Activated CD4-positive, alpha-beta T cell treated with anti-CD3 and anti-CD28 coated beads for 36 hours (primary cell): Measurements from ENCODE around the gene EVI5. TPM values are rescaled to one million over a fixed set of nuclear protein-coding genes. Genes with fewer than 3 reads are reported as not detected.

ENCODE experiments used
- ATAC-seq: fragments of 200-7000 bp; cut with Tn5 transposase; one replicate; pipeline ENCODE4 v1.10.0; 2021; ENCODE audit warnings: mild to moderate bottlenecking, moderate library complexity
- CTCF ChIA-PET: fragments of 350-600 bp; sonication (Branson Sonifier 250); formaldehyde crosslinking; loops from one replicate; lab custom pipeline; 2021; ENCODE audit warnings: antibody characterized with exemption; lab: Charles Lee
- POLR2A ChIA-PET: fragments of 350-600 bp; sonication (Branson Sonifier 250); formaldehyde crosslinking; loops from one replicate; lab custom pipeline; 2021; ENCODE audit warnings: antibody characterized with exemption, inconsistent platforms; lab: Charles Lee
- DNase-seq: peaks from one replicate; pipeline ENCODE4 v3.0.0-alpha.2; 2020
- H3K27ac Mint-ChIP-seq: one replicate; pipeline ENCODE4 v1.8.0; 2021; ENCODE audit warnings: mixed read lengths
- H3K27me3 Mint-ChIP-seq: one replicate; pipeline ENCODE4 v1.8.0; 2021; ENCODE audit warnings: mixed read lengths
- H3K36me3 Mint-ChIP-seq: one replicate; pipeline ENCODE4 v1.8.0; 2021; ENCODE audit warnings: low read depth, mixed read lengths
- H3K4me1 Mint-ChIP-seq: one replicate; pipeline ENCODE4 v1.8.0; 2021; ENCODE audit warnings: mixed read lengths
- H3K4me3 Mint-ChIP-seq: one replicate; pipeline ENCODE4 v1.8.0; 2021; ENCODE audit warnings: mild to moderate bottlenecking, moderate library complexity, mixed read lengths
- H3K9me3 Mint-ChIP-seq: one replicate; pipeline ENCODE4 v1.8.0; 2021; ENCODE audit warnings: low read depth, mixed read lengths
- intact Hi-C, 2 experiments: fragments of 100-400 bp; cut with DNase I in 1 of 2; cut with micrococcal nuclease in 1 of 2; formaldehyde crosslinking; loops; one replicate each; pipeline versions ENCODE4 v1.14.2 to v1.15.1; 2022 to 2024; cut with DNase I, micrococcal nuclease
- total RNA-seq, 2 experiments: library from RNA; stranded (reverse); gene quantifications; one replicate each; pipeline ENCODE4 v1.2.3, GENCODE V29; 2021

EVI5 gene
- total RNA-seq, 2 experiments from 2014 or later: 28.5 to 32.6 TPM

GRCh38 chr1:92820024-92820423 lies 35.1 kb upstream of the EVI5 start:
- ChIA-PET POLR2A (no interaction called here), CTCF (interaction anchor here (1.0 to 4.3 kb wide), 3 partner anchors 69 to 72 kb away, joined by 3 to 61 read pairs (median 3); no protein-coding TSS in a partner anchor)
- no peaks in the 10 kb centered on the region for H3K9me3 Mint-ChIP-seq
- no peak overlapping the region for H3K27ac Mint-ChIP-seq
- H3K4me1 Mint-ChIP-seq: no peaks in the 10 kb centered on the region
- intact Hi-C loops: no loop called here
- ATAC-seq (no peak), DNase-seq (no peak)
- no peak overlapping the region for H3K4me3 Mint-ChIP-seq
- H3K36me3 Mint-ChIP-seq: no peaks in the 10 kb centered on the region
- peaks cover 9% of the 10 kb centered on the region for H3K27me3 Mint-ChIP-seq

GRCh38 chr1:92817986-92818764 lies 33.3 kb upstream of the EVI5 start:
- Mint-ChIP-seq H3K4me1 (no peaks in the 10 kb centered on the region), H3K27ac (no peak overlapping the region), H3K9me3 (no peaks in the 10 kb centered on the region), H3K4me3 (no peak overlapping the region), H3K27me3 (peaks cover 9% of the 10 kb centered on the region), H3K36me3 (no peaks in the 10 kb centered on the region)
- ChIA-PET CTCF (interaction anchor here (0.5 to 4.3 kb wide), 33 partner anchors 8 to 846 kb away, joined by 3 to 61 read pairs (median 3); partner anchors contain the start of genes EVI5 and RPL5), POLR2A (no interaction called here)
- no peak for ATAC-seq
- intact Hi-C loops: loop anchor here (1.0 to 5.0 kb wide), 2 partner anchors 69 to 821 kb away; no protein-coding TSS in a partner anchor
- peak; percentile 33 for DNase-seq

GRCh38 chr1:92817137-92817697 lies 32.3 kb upstream of the EVI5 start:
- DNase-seq: no peak
- H3K4me3 Mint-ChIP-seq: no peak overlapping the region
- no peak overlapping the region for H3K27ac Mint-ChIP-seq
- ATAC-seq: no peak
- POLR2A ChIA-PET: no interaction called here
- CTCF ChIA-PET: interaction anchor here (0.6 to 4.3 kb wide), 8 partner anchors 8 to 820 kb away, joined by 3 to 61 read pairs (median 4); partner anchors contain the start of gene RPL5
- H3K4me1 Mint-ChIP-seq: no peaks in the 10 kb centered on the region
- intact Hi-C loops: loop anchor here (5.0 kb wide), 1 partner anchor 820 kb away; no protein-coding TSS in a partner anchor
- H3K9me3 Mint-ChIP-seq: no peaks in the 10 kb centered on the region
- H3K36me3 Mint-ChIP-seq: no peaks in the 10 kb centered on the region
- peaks cover 9% of the 10 kb centered on the region for H3K27me3 Mint-ChIP-seq

DNA sequence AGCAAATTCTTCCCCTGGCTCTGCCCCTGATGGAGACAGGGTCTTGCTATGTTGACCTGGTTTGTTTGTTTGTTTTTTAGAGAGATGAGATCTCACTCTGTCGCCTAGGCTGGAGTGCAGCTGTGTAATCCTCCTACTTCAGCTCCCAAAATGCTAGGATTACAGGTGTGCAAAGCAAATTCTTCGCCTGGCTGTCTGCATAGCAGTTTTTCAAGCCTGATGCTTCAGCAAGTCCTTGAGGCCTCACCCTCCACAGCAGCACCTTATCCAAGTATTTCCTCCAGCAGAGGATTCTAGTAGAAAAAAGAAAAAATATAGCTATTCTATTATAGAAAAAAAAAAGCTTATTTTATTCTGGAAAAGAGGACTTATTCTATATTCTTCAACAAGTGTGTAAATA lies 31.8 kb upstream of the EVI5 start:
- Mint-ChIP-seq H3K27ac (no peak overlapping the region), H3K4me1 (no peaks in the 10 kb centered on the region), H3K36me3 (no peaks in the 10 kb centered on the region), H3K9me3 (no peaks in the 10 kb centered on the region), H3K4me3 (no peak overlapping the region), H3K27me3 (peaks cover 9% of the 10 kb centered on the region)
- no peak for DNase-seq
- POLR2A ChIA-PET: no interaction called here
- intact Hi-C loops: loop anchor here (5.0 kb wide), 1 partner anchor 819 kb away; no protein-coding TSS in a partner anchor
- ATAC-seq: no peak
- CTCF ChIA-PET: interaction anchor here (0.9 to 4.3 kb wide), 5 partner anchors 12 to 820 kb away, joined by 3 to 61 read pairs (median 4); partner anchors contain the start of gene RPL5

GRCh38 chr1:92808381-92808780 lies 23.5 kb upstream of the EVI5 start:
- no peaks in the 10 kb centered on the region for H3K9me3 Mint-ChIP-seq
- H3K27me3 Mint-ChIP-seq: peaks cover 1% of the 10 kb centered on the region
- ATAC-seq (no peak), DNase-seq (no peak)
- no peak overlapping the region for H3K27ac Mint-ChIP-seq
- no peaks in the 10 kb centered on the region for H3K36me3 Mint-ChIP-seq
- POLR2A ChIA-PET: no interaction called here
- CTCF ChIA-PET: no interaction called here
- no peak overlapping the region for H3K4me3 Mint-ChIP-seq
- H3K4me1 Mint-ChIP-seq: no peaks in the 10 kb centered on the region
- intact Hi-C loops: no loop called here

DNA sequence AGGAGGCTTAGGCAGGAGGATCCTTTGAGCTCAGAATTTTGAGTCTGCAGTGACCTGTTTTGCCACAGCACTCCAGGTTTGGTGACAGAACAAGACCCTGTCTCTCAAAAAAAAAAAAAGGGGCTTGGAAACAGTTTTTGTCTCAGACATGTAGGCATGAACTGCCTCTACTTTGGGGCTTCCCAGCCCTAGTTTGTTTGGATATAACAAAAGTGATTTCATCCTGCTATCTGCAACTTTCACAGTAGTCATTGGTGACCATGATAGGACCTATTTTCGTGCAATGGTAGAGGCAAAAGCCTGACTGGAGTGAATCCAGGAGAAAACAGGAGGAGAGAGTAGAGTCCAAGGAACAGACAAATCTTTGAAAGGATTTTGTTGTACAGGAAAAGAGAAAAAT lies 20.3 kb upstream of the EVI5 start:
- no peaks in the 10 kb centered on the region for H3K36me3 Mint-ChIP-seq
- ChIA-PET POLR2A (no interaction called here), CTCF (interaction anchor here (0.7 to 1.8 kb wide), 4 partner anchors 12 to 320 kb away, joined by 3 to 6 read pairs (median 3); no protein-coding TSS in a partner anchor)
- peaks cover 2% of the 10 kb centered on the region for H3K27me3 Mint-ChIP-seq
- H3K27ac Mint-ChIP-seq: no peak overlapping the region
- H3K9me3 Mint-ChIP-seq: no peaks in the 10 kb centered on the region
- no peaks in the 10 kb centered on the region for H3K4me1 Mint-ChIP-seq
- H3K4me3 Mint-ChIP-seq: no peak overlapping the region
- intact Hi-C loops: no loop called here
- ATAC-seq (no peak), DNase-seq (no peak)

GRCh38 chr1:92804721-92805201 lies 19.9 kb upstream of the EVI5 start:
- no peaks in the 10 kb centered on the region for H3K9me3 Mint-ChIP-seq

DNA sequence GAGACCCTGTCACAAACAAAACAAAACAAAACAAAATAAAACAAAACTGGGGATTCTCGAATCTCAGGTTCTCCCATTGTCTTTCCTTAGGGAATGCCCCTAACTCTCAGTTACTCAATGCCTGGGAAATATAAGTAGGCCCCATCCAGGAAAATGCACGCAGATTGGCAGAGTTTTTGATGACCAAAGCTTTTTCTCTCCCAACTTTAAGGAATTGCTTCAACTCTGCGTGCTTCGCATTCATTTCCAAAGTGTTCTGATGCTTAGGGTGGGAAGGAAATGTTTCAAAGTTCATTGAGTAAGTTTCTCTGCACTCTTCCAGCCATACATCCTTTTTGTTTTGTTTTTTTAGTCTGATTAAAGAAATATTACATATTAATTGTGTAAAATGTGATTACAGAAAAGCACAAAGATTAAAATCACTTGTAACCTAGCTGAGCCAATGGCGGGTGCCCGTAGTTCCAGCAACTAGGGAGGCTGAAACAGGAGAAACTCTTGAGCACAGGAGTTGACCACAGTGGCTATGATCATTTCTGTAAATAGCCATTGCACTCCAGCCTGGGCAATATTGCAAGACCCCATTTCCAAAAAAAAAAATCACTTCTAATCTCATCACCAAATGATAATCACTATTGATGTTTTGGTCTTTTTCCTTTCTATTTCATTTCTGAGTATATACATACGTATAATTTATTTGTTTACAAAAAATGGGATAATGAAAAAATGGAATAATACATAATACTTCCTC lies 18.4 kb upstream of the EVI5 start:
- no peak for DNase-seq
- Mint-ChIP-seq H3K4me1 (no peaks in the 10 kb centered on the region), H3K4me3 (no peak overlapping the region), H3K9me3 (no peaks in the 10 kb centered on the region), H3K36me3 (no peaks in the 10 kb centered on the region), H3K27ac (no peak overlapping the region), H3K27me3 (peaks cover 2% of the 10 kb centered on the region)
- no peak for ATAC-seq
- POLR2A ChIA-PET: interaction anchor here (0.7 kb wide), 1 partner anchor 167 kb away, joined by 3 read pairs; no protein-coding TSS in a partner anchor
- CTCF ChIA-PET: interaction anchor here (1.8 kb wide), 1 partner anchor 15 kb away, joined by 6 read pairs; no protein-coding TSS in a partner anchor
- intact Hi-C loops: no loop called here

More at GRCh38 chr1:92804721-92805201, 19.9 kb upstream of the EVI5 start:
- Mint-ChIP-seq H3K36me3 (no peaks in the 10 kb centered on the region), H3K27me3 (peaks cover 2% of the 10 kb centered on the region), H3K4me1 (no peaks in the 10 kb centered on the region), H3K27ac (no peak overlapping the region), H3K4me3 (no peak overlapping the region)
- ChIA-PET POLR2A (no interaction called here), CTCF (interaction anchor here (0.7 to 1.8 kb wide), 4 partner anchors 12 to 319 kb away, joined by 3 to 6 read pairs (median 3); no protein-coding TSS in a partner anchor)
- peak; percentile 47 for ATAC-seq
- intact Hi-C loops: no loop called here
- DNase-seq: peak; percentile 29

- H3K36me3 Mint-ChIP-seq: no peaks in the 10 kb centered on the region
- intact Hi-C loops: no loop called here
- no peaks in the 10 kb centered on the region for H3K4me1 Mint-ChIP-seq
- ChIA-PET CTCF (interaction anchor here (1.0 to 1.8 kb wide), 3 partner anchors 19 to 49 kb away, joined by 4 to 6 read pairs (median 4); no protein-coding TSS in a partner anchor), POLR2A (no interaction called here)
- H3K27me3 Mint-ChIP-seq: peaks cover 17% of the 10 kb centered on the region
- no peak for DNase-seq
- H3K27ac Mint-ChIP-seq: no peak overlapping the region
- no peak for ATAC-seq
- no peaks in the 10 kb centered on the region for H3K9me3 Mint-ChIP-seq
- no peak overlapping the region for H3K4me3 Mint-ChIP-seq
These were observed 13.1 kb upstream of the EVI5 start for GRCh38 chr1:92797961-92798360.

- Mint-ChIP-seq H3K9me3 (no peaks in the 10 kb centered on the region), H3K27me3 (peaks cover 22% of the 10 kb centered on the region), H3K36me3 (no peaks in the 10 kb centered on the region), H3K4me3 (no peak overlapping the region), H3K27ac (no peak overlapping the region), H3K4me1 (no peaks in the 10 kb centered on the region)
- DNase-seq (no peak), ATAC-seq (no peak)
- intact Hi-C loops: no loop called here
- ChIA-PET POLR2A (no interaction called here), CTCF (interaction anchor here (1.0 to 1.8 kb wide), 3 partner anchors 19 to 49 kb away, joined by 4 to 6 read pairs (median 4); no protein-coding TSS in a partner anchor)
These were observed 12.4 kb upstream of the EVI5 start for GRCh38 chr1:92797297-92797696.

DNA sequence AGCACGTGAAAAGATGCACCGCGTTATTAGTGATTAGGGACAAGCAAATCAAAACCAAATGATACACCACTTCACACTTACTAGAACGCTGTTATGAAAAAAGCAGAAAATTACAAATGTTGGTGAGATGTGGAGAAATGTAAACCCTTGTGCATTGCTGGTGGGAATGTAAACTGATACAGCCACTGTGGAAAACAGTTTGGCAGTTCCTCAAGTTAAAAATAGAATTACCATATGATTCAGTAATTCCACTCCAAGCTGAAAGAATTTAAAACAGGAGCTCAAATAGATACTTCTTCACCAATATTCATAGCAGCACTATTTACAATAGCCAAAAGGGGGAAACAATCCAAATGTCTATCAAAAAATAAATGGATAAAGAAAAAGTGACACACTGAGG lies 10.3 kb upstream of the EVI5 start:
- Mint-ChIP-seq H3K27me3 (peaks cover 35% of the 10 kb centered on the region), H3K4me1 (peaks cover 3% of the 10 kb centered on the region), H3K9me3 (no peaks in the 10 kb centered on the region), H3K27ac (no peak overlapping the region), H3K36me3 (no peaks in the 10 kb centered on the region), H3K4me3 (no peak overlapping the region)
- ChIA-PET POLR2A (no interaction called here), CTCF (no interaction called here)
- ATAC-seq (no peak), DNase-seq (no peak)
- intact Hi-C loops: no loop called here
